ENCODE results near the gene RIC3.

The RIC3 gene

DNA sequence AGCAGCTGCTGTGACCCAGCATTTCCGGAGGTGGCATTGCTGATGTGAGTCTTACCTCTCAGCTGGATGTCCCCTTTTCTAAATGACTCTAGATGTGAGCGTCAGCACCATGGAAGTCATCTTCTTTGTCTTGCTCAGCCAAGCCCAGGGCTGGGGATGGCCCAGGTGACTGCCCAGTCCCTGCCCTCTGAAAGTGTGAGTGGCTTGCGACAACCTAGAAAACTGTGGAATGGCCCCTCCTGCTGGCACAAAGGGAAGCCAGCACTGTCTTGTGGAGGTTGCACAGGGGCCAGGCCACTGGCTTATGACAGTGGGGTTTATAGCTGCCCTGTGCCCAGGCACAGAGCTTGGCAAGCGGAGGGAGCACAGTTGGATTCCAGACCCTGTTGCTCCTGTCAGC is 81.6 kb downstream of the RIC3 start:
- Histone ChIP-seq H3K27ac (no peak overlapping the region), H3K4me3 (ENCODE audit: low read depth in 1 of 2, low read length in 1 of 2) (no peak overlapping the region), H3K9me3 (no peaks in the 10 kb centered on the region), H3K36me3 (no peaks in the 10 kb centered on the region), H3K27me3 (peaks cover 34% of the 10 kb centered on the region), H3K4me1 (ENCODE audit: control insufficient read depth in 1 of 2, insufficient read depth in 1 of 2, low read depth in 1 of 2, low read length in 1 of 2) (no peaks in the 10 kb centered on the region)
- TF ChIP-seq, protein P1, sequence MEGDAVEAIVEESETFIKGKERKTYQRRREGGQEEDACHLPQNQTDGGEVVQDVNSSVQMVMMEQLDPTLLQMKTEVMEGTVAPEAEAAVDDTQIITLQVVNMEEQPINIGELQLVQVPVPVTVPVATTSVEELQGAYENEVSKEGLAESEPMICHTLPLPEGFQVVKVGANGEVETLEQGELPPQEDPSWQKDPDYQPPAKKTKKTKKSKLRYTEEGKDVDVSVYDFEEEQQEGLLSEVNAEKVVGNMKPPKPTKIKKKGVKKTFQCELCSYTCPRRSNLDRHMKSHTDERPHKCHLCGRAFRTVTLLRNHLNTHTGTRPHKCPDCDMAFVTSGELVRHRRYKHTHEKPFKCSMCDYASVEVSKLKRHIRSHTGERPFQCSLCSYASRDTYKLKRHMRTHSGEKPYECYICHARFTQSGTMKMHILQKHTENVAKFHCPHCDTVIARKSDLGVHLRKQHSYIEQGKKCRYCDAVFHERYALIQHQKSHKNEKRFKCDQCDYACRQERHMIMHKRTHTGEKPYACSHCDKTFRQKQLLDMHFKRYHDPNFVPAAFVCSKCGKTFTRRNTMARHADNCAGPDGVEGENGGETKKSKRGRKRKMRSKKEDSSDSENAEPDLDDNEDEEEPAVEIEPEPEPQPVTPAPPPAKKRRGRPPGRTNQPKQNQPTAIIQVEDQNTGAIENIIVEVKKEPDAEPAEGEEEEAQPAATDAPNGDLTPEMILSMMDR (IDR thresholded peaks at IDR 0.05) = no peak

DNA sequence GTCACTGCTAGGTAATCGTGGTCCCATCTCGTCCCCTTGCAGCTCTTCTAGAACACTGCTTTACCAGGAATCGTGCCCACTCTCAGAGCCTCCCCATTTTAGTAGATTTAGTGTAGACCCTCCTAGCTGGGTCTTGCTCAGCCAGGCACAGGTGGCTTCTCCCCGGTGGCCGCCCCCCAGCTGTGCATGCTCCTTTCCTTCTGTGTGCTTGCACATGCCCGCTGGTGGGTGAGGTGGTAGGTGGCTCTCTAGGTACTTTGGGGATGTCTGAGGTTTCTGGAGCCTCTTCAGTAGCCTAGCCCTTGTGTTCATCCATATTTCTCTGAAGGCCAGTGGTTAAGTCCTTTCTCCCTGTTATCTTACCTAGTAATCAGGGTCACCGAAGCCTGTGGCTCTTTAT is 82.3 kb downstream of the RIC3 start:
- H3K27ac ChIP-seq = no peak overlapping the region
- no peaks in the 10 kb centered on the region for H3K36me3 ChIP-seq
- no peak overlapping the region for H3K4me3 ChIP-seq (ENCODE audit: low read depth in 1 of 2, low read length in 1 of 2)
- peaks cover 40% of the 10 kb centered on the region for H3K27me3 ChIP-seq
- no peaks in the 10 kb centered on the region for H3K4me1 ChIP-seq (ENCODE audit: control insufficient read depth in 1 of 2, insufficient read depth in 1 of 2, low read depth in 1 of 2, low read length in 1 of 2)
- no peaks in the 10 kb centered on the region for H3K9me3 ChIP-seq
- TF ChIP-seq, protein P1 (IDR thresholded peaks at IDR 0.05) = no peak

DNA sequence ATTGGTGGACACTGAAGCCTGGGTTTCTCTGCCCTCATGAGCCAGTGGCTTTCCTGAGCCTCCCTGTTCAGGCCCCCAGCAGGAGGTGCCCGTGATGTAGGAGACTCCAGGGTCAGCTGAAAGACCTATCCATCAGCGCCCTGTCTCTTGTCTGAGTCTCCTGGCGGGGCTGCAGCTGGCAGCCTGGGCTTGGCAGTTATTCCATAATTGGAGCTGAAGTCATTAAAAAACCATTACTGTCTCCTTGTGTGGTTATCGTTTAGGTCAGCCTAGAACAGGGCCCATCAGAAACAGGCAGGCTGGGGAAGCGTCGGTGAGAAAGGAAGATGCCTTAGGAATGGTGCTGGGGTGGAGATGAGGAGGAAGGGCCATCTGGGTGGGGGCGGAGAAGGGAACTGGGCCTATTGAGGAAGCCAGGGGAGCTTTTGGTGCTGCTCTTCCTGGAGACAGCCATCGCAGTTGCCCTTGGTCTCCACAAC is 82.8 kb downstream of the RIC3 start:
- Histone ChIP-seq H3K4me1 (ENCODE audit: control insufficient read depth in 1 of 2, insufficient read depth in 1 of 2, low read depth in 1 of 2, low read length in 1 of 2) (no peaks in the 10 kb centered on the region), H3K4me3 (ENCODE audit: low read depth in 1 of 2, low read length in 1 of 2) (no peak overlapping the region), H3K27ac (no peak overlapping the region), H3K36me3 (no peaks in the 10 kb centered on the region), H3K27me3 (peaks cover 45% of the 10 kb centered on the region), H3K9me3 (no peaks in the 10 kb centered on the region)
- TF ChIP-seq, protein P1 (IDR thresholded peaks at IDR 0.05) = no peak

DNA sequence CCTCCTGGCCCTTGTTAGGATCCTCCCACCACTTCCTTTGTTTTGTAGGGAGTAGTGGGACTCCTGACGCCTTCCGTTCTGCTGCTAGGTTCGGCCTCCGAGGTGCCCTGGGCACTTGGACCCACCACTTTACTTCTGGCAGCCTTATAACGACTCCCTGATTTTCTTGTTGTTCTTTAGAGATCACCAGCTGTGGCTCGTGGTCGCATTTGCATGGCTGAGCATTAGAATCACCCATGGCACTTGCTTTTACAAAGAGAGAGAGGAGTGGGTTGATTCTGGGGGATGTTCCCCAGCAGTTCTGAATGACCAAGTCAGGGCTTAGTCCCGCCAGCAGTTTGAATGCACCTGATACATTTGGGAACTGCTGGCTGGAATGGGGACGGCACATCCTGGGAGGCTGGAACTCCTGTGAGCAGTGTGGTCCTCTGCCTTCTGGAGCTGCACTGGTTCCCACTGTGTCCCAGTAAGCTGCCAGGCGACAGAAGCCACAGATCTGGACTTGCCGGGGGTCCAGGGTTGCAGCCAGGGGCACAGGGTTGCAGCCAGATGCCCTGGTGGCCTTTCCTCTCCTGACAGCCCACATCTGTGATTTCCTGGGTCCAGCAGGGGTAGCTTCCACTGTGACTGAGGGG is 83.7 kb downstream of the RIC3 start:
- no peak overlapping the region for H3K4me3 ChIP-seq (ENCODE audit: low read depth in 1 of 2, low read length in 1 of 2)
- no peak overlapping the region for H3K27ac ChIP-seq
- H3K4me1 ChIP-seq (ENCODE audit: control insufficient read depth in 1 of 2, insufficient read depth in 1 of 2, low read depth in 1 of 2, low read length in 1 of 2) = no peaks in the 10 kb centered on the region
- no peaks in the 10 kb centered on the region for H3K36me3 ChIP-seq
- TF ChIP-seq, protein P1 (IDR thresholded peaks at IDR 0.05) = no peak
- no peaks in the 10 kb centered on the region for H3K9me3 ChIP-seq
- peaks cover 55% of the 10 kb centered on the region for H3K27me3 ChIP-seq

DNA sequence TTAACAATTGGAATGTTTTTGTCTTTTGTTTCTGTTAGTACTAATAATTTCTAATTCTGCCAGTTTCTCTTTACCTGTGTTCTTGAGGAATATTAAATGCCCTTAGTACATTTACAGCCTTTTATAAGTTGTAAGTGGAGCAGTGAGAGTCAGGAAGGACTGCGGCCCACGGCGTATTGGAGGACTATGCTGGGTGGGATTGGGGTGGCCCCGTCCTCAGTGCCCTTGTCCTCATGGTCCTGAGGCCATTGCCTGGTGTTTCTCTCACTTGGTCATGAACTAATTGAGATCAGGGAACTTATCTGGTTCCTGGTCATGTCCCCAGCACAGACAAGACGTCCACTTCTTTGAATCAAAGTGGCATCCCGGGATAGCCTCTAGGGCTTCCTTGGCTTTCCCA is 84.5 kb downstream of the RIC3 start:
- TF ChIP-seq, protein P1 (IDR thresholded peaks at IDR 0.05) = no peak
- Histone ChIP-seq H3K4me3 (ENCODE audit: low read depth in 1 of 2, low read length in 1 of 2) (no peak overlapping the region), H3K36me3 (no peaks in the 10 kb centered on the region), H3K4me1 (ENCODE audit: control insufficient read depth in 1 of 2, insufficient read depth in 1 of 2, low read depth in 1 of 2, low read length in 1 of 2) (no peaks in the 10 kb centered on the region), H3K9me3 (no peaks in the 10 kb centered on the region), H3K27ac (no peak overlapping the region), H3K27me3 (peaks cover 62% of the 10 kb centered on the region)
